HepG2 (cell line): ENCODE measurements around the gene ARID1A. TPM values are rescaled to one million over a fixed set of nuclear protein-coding genes. Genes with fewer than 3 reads are reported as not detected.

Source experiments
- ARID3A ChIP-seq: IDR thresholded peaks from 2 replicates; pipeline ENCODE4 v1.6.1; 2012; ENCODE audit warnings: low read depth, low read length, improper control_type of control experiment
- FOSL2 ChIP-seq: sonication (generic); formaldehyde crosslinking; IDR thresholded peaks from 2 replicates; pipeline ENCODE4 v1.4.0; 2020; ENCODE audit warnings: missing genetic modification reagents
- FOXC1 ChIP-seq: sonication (generic); formaldehyde crosslinking; IDR thresholded peaks from 2 replicates; pipeline ENCODE4 v1.8.0; 2022; ENCODE audit warnings: mild to moderate bottlenecking, missing genetic modification reagents, borderline replicate concordance
- HMGXB4 ChIP-seq, 2 experiments: sonication (generic) in 1 of 2; formaldehyde crosslinking in 1 of 2; IDR thresholded peaks; 2 replicates each; pipeline versions ENCODE4 v1.4.0 to v1.6.1; 2018 to 2020; ENCODE audit warnings: missing genetic modification reagents in 2 of 2, borderline replicate concordance in 1 of 2, low read depth in 1 of 2, mild to moderate bottlenecking in 1 of 2, missing biosample characterization in 1 of 2
- KDM2A ChIP-seq: sonication (generic); formaldehyde crosslinking; IDR thresholded peaks from 2 replicates; pipeline ENCODE4 v1.4.0; 2020; ENCODE audit warnings: low read depth, missing genetic modification reagents, borderline replicate concordance
- LCORL ChIP-seq, 2 experiments: fragments of 450-650 bp in 1 of 2; sonication (generic) in 1 of 2; formaldehyde crosslinking in 1 of 2; IDR thresholded peaks; 2 replicates each; pipeline versions ENCODE4 v1.5.0 to v1.6.1; 2017 to 2020; ENCODE audit warnings: antibody characterized with exemption in 1 of 2, missing genetic modification reagents in 1 of 2
- NFE2 ChIP-seq: sonication (generic); formaldehyde crosslinking; IDR thresholded peaks from 2 replicates; pipeline ENCODE4 v1.4.0; 2020; ENCODE audit warnings: missing genetic modification reagents
- NRL ChIP-seq: sonication (generic); formaldehyde crosslinking; IDR thresholded peaks from 2 replicates; pipeline ENCODE4 v1.5.0; 2020; ENCODE audit warnings: missing genetic modification reagents, mild to moderate bottlenecking, moderate library complexity, borderline replicate concordance
- PBX2 ChIP-seq: IDR thresholded peaks from 2 replicates; pipeline ENCODE4 v1.6.1; 2016; ENCODE audit warnings: control low read depth
- POLR2G ChIP-seq: fragments of 200-400 bp; formaldehyde crosslinking; IDR thresholded peaks from 2 replicates; pipeline ENCODE4 v1.6.1; 2018; ENCODE audit warnings: mild to moderate bottlenecking, low read depth, low read length, moderate library complexity
- SALL2 ChIP-seq: sonication (generic); formaldehyde crosslinking; IDR thresholded peaks from 2 replicates; pipeline ENCODE4 v1.8.1; 2023; ENCODE audit warnings: mild to moderate bottlenecking, missing genetic modification reagents, inconsistent platforms
- SIN3B ChIP-seq: fragments of 150-350 bp; IDR thresholded peaks from 2 replicates; pipeline ENCODE4 v1.6.1; 2014; ENCODE audit warnings: low read length
- SNAPC2 ChIP-seq: sonication (generic); formaldehyde crosslinking; IDR thresholded peaks from 2 replicates; pipeline ENCODE4 v1.8.1; 2022; ENCODE audit warnings: mild to moderate bottlenecking, missing genetic modification reagents
- SOX6 ChIP-seq, 2 experiments: fragments of 450-650 bp in 1 of 2; sonication (generic) in 1 of 2; formaldehyde crosslinking in 1 of 2; IDR thresholded peaks; 2 replicates each; pipeline versions ENCODE4 v1.4.0 to v1.6.1; 2017 to 2020; ENCODE audit warnings: antibody characterized with exemption in 1 of 2, mild to moderate bottlenecking in 1 of 2, missing genetic modification reagents in 1 of 2
- THAP11 ChIP-seq: IDR thresholded peaks from 2 replicates; pipeline ENCODE4 v1.6.1; 2016; ENCODE audit warnings: missing biosample characterization, missing genetic modification reagents
- WIZ ChIP-seq: sonication (generic); formaldehyde crosslinking; IDR thresholded peaks from 2 replicates; pipeline ENCODE4 v1.5.1; 2020; ENCODE audit warnings: mild to moderate bottlenecking, missing genetic modification reagents
- ZBTB25 ChIP-seq: IDR thresholded peaks from 2 replicates; pipeline ENCODE4 v1.6.1; 2018; ENCODE audit warnings: missing genetic modification reagents
- ZGPAT ChIP-seq: IDR thresholded peaks from 2 replicates; pipeline ENCODE4 v1.6.1; 2016; ENCODE audit warnings: mild to moderate bottlenecking
- ZNF747 ChIP-seq: sonication (generic); formaldehyde crosslinking; IDR thresholded peaks from 2 replicates; pipeline ENCODE4 v1.8.1; 2023; ENCODE audit warnings: missing genetic modification reagents, mild to moderate bottlenecking, borderline replicate concordance
- ZSCAN12 ChIP-seq: sonication (generic); formaldehyde crosslinking; IDR thresholded peaks from 2 replicates; pipeline ENCODE4 v1.9.0; 2021; ENCODE audit warnings: mild to moderate bottlenecking, missing genetic modification reagents
- polyA plus RNA-seq, 8 experiments: library from polyadenylated mRNA; depleted of rRNA in 3 of 8; stranded (reverse) in 7 of 8; unstranded in 1 of 8; fragments of >200 nt; fragmentation: Illumina TruSeq in 4 of 8; extraction: Trizol in 4 of 8; gene quantifications; 2 replicates each; pipeline versions ENCODE4 v1.2.1 to v1.2.3, GENCODE V29; 2011 to 2016; ENCODE audit warnings: low read depth in 4 of 8, missing spikeins in 1 of 8, mixed read lengths in 1 of 8; ENCODE audit not compliant: insufficient read depth in 1 of 8
- total RNA-seq, 5 experiments: library from RNA; depleted of rRNA; stranded (reverse); fragments of >200 nt; fragmentation: Illumina TruSeq; extraction: Trizol; gene quantifications; 2 replicates each; pipeline ENCODE4 v1.2.3, GENCODE V29; 2016; ENCODE audit warnings: low read depth in 1 of 5

Gene ARID1A
- total and polyA plus RNA-seq, 2 of the 13 experiments (the other 11 are each of a cell fraction or from before 2014, with no cell fraction given), result 11.9 to 15.9 TPM

GRCh38 chr1:26788836-26789611, 93.2 kb downstream of the ARID1A start (continued):
- no peak for TF ChIP-seq PBX2
- no peak for TF ChIP-seq NRL
- no peak for TF ChIP-seq NFE2
- no peak for TF ChIP-seq POLR2G
- TF ChIP-seq SALL2 (CRISPR knock-in tag), result 0 out of 2 replicates have a peak, but pooled peaks have one; percentile 6
- TF ChIP-seq KDM2A (CRISPR knock-in tag), result peak; percentile 59
- peak; percentile 57; the same call in 1 of the 2 replicates for TF ChIP-seq ZNF747
- TF ChIP-seq SOX6 (IDR thresholded peaks at IDR 0.05), result no peak
- peak; percentile 24; the same call in 1 of the 2 replicates for TF ChIP-seq SOX6 (CRISPR knock-in tag; IDR thresholded peaks at IDR 0.05)
- TF ChIP-seq SIN3B, result 0 out of 2 replicates have a peak, but pooled peaks have one; percentile 39
- peak; percentile 62; the same call in 1 of the 2 replicates for TF ChIP-seq THAP11 (CRISPR knock-in tag)
- no peak for TF ChIP-seq ZSCAN12
- 0 out of 2 replicates have a peak, but pooled peaks have one; percentile 41 for TF ChIP-seq ARID3A
- TF ChIP-seq ZGPAT (CRISPR knock-in tag), result peak; percentile 47; the same call in 1 of the 2 replicates
- TF ChIP-seq ZBTB25 (CRISPR knock-in tag), result no peak
- peak; percentile 43; the same call in 1 of the 2 replicates for TF ChIP-seq FOSL2
- peak; percentile 46; the same call in 1 of the 2 replicates for TF ChIP-seq FOXC1 (CRISPR knock-in tag)
- TF ChIP-seq WIZ (CRISPR knock-in tag), result no peak
- TF ChIP-seq SNAPC2 (CRISPR knock-in tag), result no peak
- peak; percentile 17 to 81; a peak in 2 of 4 replicates for TF ChIP-seq HMGXB4 (CRISPR knock-in tag; IDR thresholded peaks at IDR 0.05; ENCODE audit: borderline replicate concordance in 1 of 2, low read depth in 1 of 2)
- TF ChIP-seq LCORL (IDR thresholded peaks at IDR 0.05), result no peak
- peak; percentile 79; the same call in 1 of the 2 replicates for TF ChIP-seq LCORL (CRISPR knock-in tag; IDR thresholded peaks at IDR 0.05)
